Duodenal mucosa (tissue), 2 donors: ENCODE measurements around the gene SVIL.

Experiments used
- H3K27ac ChIP-seq: one replicate; pipeline ENCODE4 v1.7.0; 2013; ENCODE audit warnings: low read depth, low read length
- H3K27me3 ChIP-seq, 2 donors: one replicate each; pipeline ENCODE4 v1.7.0; 2013; ENCODE audit warnings: low read length in 2 of 2, control low read depth in 1 of 2; ENCODE audit not compliant: insufficient read depth in 2 of 2, control insufficient read depth in 1 of 2
- H3K36me3 ChIP-seq, 2 donors: one replicate each; pipeline ENCODE4 v1.7.0; 2013; ENCODE audit warnings: low read length in 2 of 2, control low read depth in 1 of 2; ENCODE audit not compliant: insufficient read depth in 2 of 2, control insufficient read depth in 1 of 2
- H3K4me1 ChIP-seq, 2 donors: one replicate each; pipeline ENCODE4 v1.7.0; 2013; ENCODE audit warnings: low read length in 2 of 2, control low read depth in 1 of 2; ENCODE audit not compliant: insufficient read depth in 2 of 2, control insufficient read depth in 1 of 2
- H3K4me3 ChIP-seq, 2 donors: one replicate each; pipeline ENCODE4 v1.7.0; 2013; ENCODE audit warnings: low read length in 2 of 2, low read depth in 1 of 2
- H3K9ac ChIP-seq, 2 donors: one replicate each; pipeline ENCODE4 v1.7.0; 2013; ENCODE audit warnings: low read length in 2 of 2, low read depth in 1 of 2
- H3K9me3 ChIP-seq, 2 donors: one replicate each; pipeline ENCODE4 v1.7.0; 2013; ENCODE audit warnings: low read length in 2 of 2, control low read depth in 1 of 2; ENCODE audit not compliant: control insufficient read depth in 1 of 2

Gene SVIL

GRCh38 chr10:29604291-29604825 lies 30.4 kb downstream of the SVIL start:
- Histone ChIP-seq H3K4me3 (no peak overlapping the region), H3K27me3 (no peaks in the 10 kb centered on the region), H3K36me3 (no peaks in the 10 kb centered on the region), H3K4me1 (no peaks in the 10 kb centered on the region), H3K9ac (no peak overlapping the region), H3K27ac (no peak overlapping the region), H3K9me3 (no peaks in the 10 kb centered on the region)

GRCh38 chr10:29603223-29603896 lies 31.4 kb downstream of the SVIL start:
- Histone ChIP-seq H3K27me3 (no peaks in the 10 kb centered on the region), H3K9me3 (no peaks in the 10 kb centered on the region), H3K36me3 (no peaks in the 10 kb centered on the region), H3K9ac (no peak overlapping the region), H3K4me1 (no peaks in the 10 kb centered on the region), H3K27ac (no peak overlapping the region), H3K4me3 (no peak overlapping the region)

- Histone ChIP-seq H3K4me3 (no peak overlapping the region), H3K36me3 (peaks cover 0 to under 1% of the 10 kb centered on the region in 2 donors), H3K27me3 (no peaks in the 10 kb centered on the region), H3K4me1 (no peaks in the 10 kb centered on the region), H3K9me3 (no peaks in the 10 kb centered on the region), H3K27ac (no peak overlapping the region), H3K9ac (no peak overlapping the region)
Measured at GRCh38 chr10:29600821-29601220, 34.0 kb downstream of the SVIL start.

GRCh38 chr10:29600067-29600466 lies 34.7 kb downstream of the SVIL start:
- Histone ChIP-seq H3K4me3 (no peak overlapping the region), H3K4me1 (no peaks in the 10 kb centered on the region), H3K9me3 (no peaks in the 10 kb centered on the region), H3K27ac (no peak overlapping the region), H3K9ac (no peak overlapping the region), H3K27me3 (no peaks in the 10 kb centered on the region), H3K36me3 (peaks cover 0 to 4% of the 10 kb centered on the region in 2 donors)

GRCh38 chr10:29598851-29599311 lies 35.9 kb downstream of the SVIL start:
- Histone ChIP-seq H3K4me1 (no peaks in the 10 kb centered on the region), H3K4me3 (no peak overlapping the region), H3K36me3 (peaks cover 0 to 4% of the 10 kb centered on the region in 2 donors), H3K27ac (no peak overlapping the region), H3K9me3 (no peaks in the 10 kb centered on the region), H3K9ac (no peak overlapping the region), H3K27me3 (no peaks in the 10 kb centered on the region)

- H3K9ac ChIP-seq = no peak overlapping the region
- no peaks in the 10 kb centered on the region for H3K4me1 ChIP-seq
- no peaks in the 10 kb centered on the region for H3K27me3 ChIP-seq
- H3K4me3 ChIP-seq = no peak overlapping the region
- no peaks in the 10 kb centered on the region for H3K9me3 ChIP-seq
- peaks cover 0 to 4% of the 10 kb centered on the region in 2 donors for H3K36me3 ChIP-seq
- H3K27ac ChIP-seq = no peak overlapping the region
Measured at GRCh38 chr10:29596826-29597225, 37.9 kb downstream of the SVIL start.

- Histone ChIP-seq H3K27me3 (no peaks in the 10 kb centered on the region), H3K36me3 (peaks cover 0 to 4% of the 10 kb centered on the region in 2 donors), H3K27ac (no peak overlapping the region), H3K4me3 (no peak overlapping the region), H3K9ac (no peak overlapping the region), H3K9me3 (no peaks in the 10 kb centered on the region), H3K4me1 (no peaks in the 10 kb centered on the region)
Measured at GRCh38 chr10:29596356-29596755, 38.4 kb downstream of the SVIL start.

GRCh38 chr10:29595636-29596225 lies 39.0 kb downstream of the SVIL start:
- no peak overlapping the region for H3K4me3 ChIP-seq
- H3K27me3 ChIP-seq = no peaks in the 10 kb centered on the region
- H3K9ac ChIP-seq = no peak overlapping the region
- no peaks in the 10 kb centered on the region for H3K4me1 ChIP-seq
- H3K36me3 ChIP-seq = peaks cover 0 to 4% of the 10 kb centered on the region in 2 donors
- H3K9me3 ChIP-seq = no peaks in the 10 kb centered on the region
- H3K27ac ChIP-seq = no peak overlapping the region

- Histone ChIP-seq H3K9ac (no peak overlapping the region), H3K27me3 (no peaks in the 10 kb centered on the region), H3K36me3 (peaks cover 0 to 4% of the 10 kb centered on the region in 2 donors), H3K27ac (no peak overlapping the region), H3K4me1 (peaks cover 4% of the 10 kb centered on the region in 2 donors), H3K4me3 (no peak overlapping the region), H3K9me3 (no peaks in the 10 kb centered on the region)
Measured at GRCh38 chr10:29595146-29595545, 39.6 kb downstream of the SVIL start.

GRCh38 chr10:29591651-29591968 lies 43.2 kb downstream of the SVIL start:
- Histone ChIP-seq H3K4me3 (no peak overlapping the region), H3K27me3 (no peaks in the 10 kb centered on the region), H3K4me1 (peaks cover 4 to 6% of the 10 kb centered on the region in 2 donors), H3K9me3 (no peaks in the 10 kb centered on the region), H3K9ac (no peak overlapping the region), H3K27ac (no peak overlapping the region), H3K36me3 (peaks cover 0 to 4% of the 10 kb centered on the region in 2 donors)
